Small intestine (tissue), 7 donors: ENCODE data around the gene FNDC3B. TPM values are rescaled to one million over a fixed set of nuclear protein-coding genes. Genes with fewer than 3 reads are reported as not detected.

Experiments used
- DNase-seq, 2 donors: peaks; one replicate each; pipeline versions ENCODE4 v3.0.0 to v3.0.0-alpha.2; 2013
- FAIRE-seq: peaks from 2 replicates; lab custom pipeline; 2012; peaks lifted over from hg19 to GRCh38; lab: Jason Lieb, UNC
- H3K27ac ChIP-seq, 3 donors: one replicate each; pipeline ENCODE4 v1.5.1; 2013; ENCODE audit warnings: low read length in 2 of 3, mild to moderate bottlenecking in 2 of 3, control low read depth in 1 of 3, inconsistent platforms in 1 of 3, low read depth in 1 of 3, moderate library complexity in 1 of 3
- H3K27me3 ChIP-seq, 3 donors: one replicate each; pipeline ENCODE4 v1.6.1; 2013; ENCODE audit warnings: low read length in 3 of 3, inconsistent platforms in 1 of 3; ENCODE audit not compliant: control insufficient read depth in 3 of 3, insufficient read depth in 3 of 3
- H3K36me3 ChIP-seq, 3 donors: one replicate each; pipeline ENCODE4 v1.6.1; 2013; ENCODE audit warnings: low read length in 3 of 3, inconsistent platforms in 1 of 3, low read depth in 1 of 3, mild to moderate bottlenecking in 1 of 3, moderate library complexity in 1 of 3; ENCODE audit not compliant: control insufficient read depth in 3 of 3, insufficient read depth in 2 of 3
- H3K4me1 ChIP-seq, 3 donors: one replicate each; pipeline ENCODE4 v1.6.1; 2013; ENCODE audit warnings: low read length in 2 of 3, inconsistent platforms in 1 of 3, low read depth in 1 of 3, mild to moderate bottlenecking in 1 of 3, moderate library complexity in 1 of 3; ENCODE audit not compliant: control insufficient read depth in 3 of 3, insufficient read depth in 2 of 3
- H3K4me3 ChIP-seq, 3 donors: one replicate each; pipeline ENCODE4 v1.5.1; 2013; ENCODE audit warnings: low read length in 3 of 3, control low read depth in 1 of 3, inconsistent platforms in 1 of 3, low read depth in 1 of 3, mild to moderate bottlenecking in 1 of 3, moderate library complexity in 1 of 3
- H3K9me3 ChIP-seq, 2 donors: one replicate each; pipeline ENCODE4 v1.6.1; 2013; ENCODE audit warnings: low read depth in 1 of 2, low read length in 1 of 2; ENCODE audit not compliant: control insufficient read depth in 2 of 2, insufficient read depth in 1 of 2
- WGBS, 3 donors: extraction: QIAGEN DNeasy Blood & Tissue Kit; methylation state at CpG; one replicate each; pipeline ENCODE4 v1.1.7; 2013; 5-methylcytosine and 5-hydroxymethylcytosine counted together
- polyA plus RNA-seq, 4 donors: library from polyadenylated mRNA; stranded (reverse) in 3 of 4; unstranded in 1 of 4; fragments of 200-250 nt in 3 of 4; fragments of 120-200 nt in 1 of 4; gene quantifications; one replicate each; pipeline versions ENCODE4 v1.2.1 to v1.2.3, GENCODE V29; 2013
- donor health status: healthy with polysubstance abuse.
- donor health status: control.
- donor health status: control.
- donor health status: Bipolar disorder and iron deficiency.
- donor health status: healthy.

The FNDC3B gene
- polyA plus RNA-seq, 4 donors, result 6.0 to 24.7 (median 10.1) TPM

- H3K4me3 ChIP-seq, result no peak overlapping the region
- DNase-seq, result no peak
- WGBS, 3 donors, result 97 to 98% (median 98%) methylated on average over 3 of the region's 3 CpGs
- no peaks in the 10 kb centered on the region for H3K9me3 ChIP-seq
- H3K36me3 ChIP-seq, result peaks cover 0 to 18% (median 3%) of the 10 kb centered on the region in 3 donors
- no peak for FAIRE-seq
- no peak overlapping the region for H3K27ac ChIP-seq
- no peaks in the 10 kb centered on the region for H3K27me3 ChIP-seq
- H3K4me1 ChIP-seq, result peaks cover 0 to 2% (median 0%) of the 10 kb centered on the region in 3 donors
These were observed 70.9 kb downstream of the FNDC3B start for GRCh38 chr3:172110127-172110779.

- FAIRE-seq (no peak), DNase-seq (no peak)
- 20 to 73% (median 57%) methylated on average over 1 of the region's 1 CpG for WGBS, 3 donors
- H3K27ac ChIP-seq, result no peak overlapping the region
- H3K36me3 ChIP-seq, result peaks cover 0 to 20% (median 3%) of the 10 kb centered on the region in 3 donors
- H3K4me3 ChIP-seq, result no peak overlapping the region
- peaks cover 0 to 2% (median 0%) of the 10 kb centered on the region in 3 donors for H3K4me1 ChIP-seq
- H3K27me3 ChIP-seq, result no peaks in the 10 kb centered on the region
- no peaks in the 10 kb centered on the region for H3K9me3 ChIP-seq
These were observed 71.8 kb downstream of the FNDC3B start for GRCh38 chr3:172111163-172111562.

GRCh38 chr3:172112078-172112733, 72.8 kb downstream of the FNDC3B start:
- no peak for FAIRE-seq
- H3K36me3 ChIP-seq, result peaks cover 0 to 23% (median 3%) of the 10 kb centered on the region in 3 donors
- 95 to 97% (median 96%) methylated on average over 9 of the region's 9 CpGs for WGBS, 3 donors

GRCh38 chr3:172112734-172113120, 73.3 kb downstream of the FNDC3B start:
- no peak overlapping the region for H3K4me3 ChIP-seq
- FAIRE-seq (no peak), DNase-seq (no peak)
- H3K9me3 ChIP-seq, result no peaks in the 10 kb centered on the region
- peaks cover 0 to 23% (median 3%) of the 10 kb centered on the region in 3 donors for H3K36me3 ChIP-seq
- H3K4me1 ChIP-seq, result peaks cover 0 to 2% (median 0%) of the 10 kb centered on the region in 3 donors
- no peak overlapping the region for H3K27ac ChIP-seq
- H3K27me3 ChIP-seq, result no peaks in the 10 kb centered on the region
- 75 to 91% (median 85%) methylated on average over 5 of the region's 5 CpGs for WGBS, 3 donors

More at GRCh38 chr3:172112078-172112733, 72.8 kb downstream of the FNDC3B start:
- H3K27ac ChIP-seq, result no peak overlapping the region
- no peak overlapping the region for H3K4me3 ChIP-seq
- peaks cover 0 to 2% (median 0%) of the 10 kb centered on the region in 3 donors for H3K4me1 ChIP-seq
- H3K9me3 ChIP-seq, result no peaks in the 10 kb centered on the region
- no peaks in the 10 kb centered on the region for H3K27me3 ChIP-seq
- no peak for DNase-seq

- H3K27me3 ChIP-seq, result no peaks in the 10 kb centered on the region
- no peak for DNase-seq
- H3K4me1 ChIP-seq, result peaks cover 0 to 2% (median 0%) of the 10 kb centered on the region in 3 donors
- no peak for FAIRE-seq
- H3K4me3 ChIP-seq, result no peak overlapping the region
- 95 to 98% (median 96%) methylated on average over 5 of the region's 5 CpGs for WGBS, 3 donors
- H3K27ac ChIP-seq, result no peak overlapping the region
- peaks cover 2 to 23% (median 3%) of the 10 kb centered on the region in 3 donors for H3K36me3 ChIP-seq
- no peaks in the 10 kb centered on the region for H3K9me3 ChIP-seq
These were observed 74.3 kb downstream of the FNDC3B start for GRCh38 chr3:172113710-172114109.

- Histone ChIP-seq H3K9me3 (no peaks in the 10 kb centered on the region), H3K27me3 (no peaks in the 10 kb centered on the region), H3K36me3 (peaks cover 2 to 23% (median 3%) of the 10 kb centered on the region in 3 donors), H3K4me3 (no peak overlapping the region), H3K27ac (no peak overlapping the region), H3K4me1 (peaks cover 0 to 5% (median 0%) of the 10 kb centered on the region in 3 donors)
- FAIRE-seq (no peak), DNase-seq (no peak)
- 96 to 100% (median 99%) methylated on average over 1 of the region's 1 CpG for WGBS, 3 donors
These were observed 75.7 kb downstream of the FNDC3B start for GRCh38 chr3:172115059-172115458.

GRCh38 chr3:172115787-172116186, 76.4 kb downstream of the FNDC3B start:
- FAIRE-seq (no peak), DNase-seq (no peak)
- 72 to 89% (median 88%) methylated on average over 4 of the region's 4 CpGs for WGBS, 3 donors
- Histone ChIP-seq H3K4me3 (no peak overlapping the region), H3K27ac (no peak overlapping the region), H3K9me3 (no peaks in the 10 kb centered on the region), H3K4me1 (peaks cover 0 to 6% (median 0%) of the 10 kb centered on the region in 3 donors), H3K36me3 (peaks cover 2 to 26% (median 3%) of the 10 kb centered on the region in 3 donors), H3K27me3 (no peaks in the 10 kb centered on the region)

- FAIRE-seq (no peak), DNase-seq (no peak)
- Histone ChIP-seq H3K4me1 (peaks cover 0 to 6% (median 0%) of the 10 kb centered on the region in 3 donors), H3K36me3 (peaks cover 2 to 26% (median 4%) of the 10 kb centered on the region in 3 donors), H3K27me3 (no peaks in the 10 kb centered on the region), H3K9me3 (no peaks in the 10 kb centered on the region), H3K4me3 (no peak overlapping the region), H3K27ac (no peak overlapping the region)
- WGBS, 3 donors, result 65 to 95% (median 80%) methylated on average over 4 of the region's 4 CpGs
These were observed 78.6 kb downstream of the FNDC3B start for GRCh38 chr3:172118019-172118418.
